GM23248 (cell line): ENCODE measurements around the gene JMY. TPM values are rescaled to one million over a fixed set of nuclear protein-coding genes. Genes with fewer than 3 reads are reported as not detected.

ENCODE experiments used
- DNase-seq: peaks from one replicate; pipeline ENCODE4 v3.0.0-alpha.2; 2015
- H2AFZ ChIP-seq: fragments of 200-600 bp; sonication (generic); 2 replicates; pipeline ENCODE4 v1.6.1; 2016; ENCODE audit warnings: antibody characterized with exemption
- H3F3A ChIP-seq: fragments of 200-600 bp; sonication (generic); 2 replicates; pipeline ENCODE4 v1.6.1; 2016; ENCODE audit warnings: mild to moderate bottlenecking, antibody characterized with exemption, mixed run types; ENCODE audit not compliant: insufficient read depth
- H3K27ac ChIP-seq: fragments of 200-600 bp; sonication (generic); 2 replicates; pipeline ENCODE4 v1.5.1; 2016; ENCODE audit warnings: mild to moderate bottlenecking
- H3K27me3 ChIP-seq: fragments of 200-600 bp; sonication (generic); replicated peaks from 2 replicates; pipeline ENCODE4 v1.6.1; 2016; ENCODE audit warnings: mild to moderate bottlenecking; ENCODE audit not compliant: insufficient read depth
- H3K36me3 ChIP-seq: fragments of 200-600 bp; sonication (generic); 2 replicates; pipeline ENCODE4 v1.6.1; 2016; ENCODE audit warnings: low read depth, mild to moderate bottlenecking
- H3K4me1 ChIP-seq: fragments of 200-600 bp; sonication (generic); 2 replicates; pipeline ENCODE4 v1.6.1; 2016; ENCODE audit warnings: mild to moderate bottlenecking; ENCODE audit not compliant: insufficient read depth
- H3K4me2 ChIP-seq: fragments of 200-600 bp; sonication (generic); one replicate; pipeline ENCODE4 v1.6.1; 2016; ENCODE audit warnings: mild to moderate bottlenecking; ENCODE audit not compliant: unreplicated experiment
- H3K4me3 ChIP-seq: fragments of 200-600 bp; sonication (generic); 2 replicates; pipeline ENCODE4 v1.5.1; 2016; ENCODE audit warnings: mild to moderate bottlenecking
- H3K79me2 ChIP-seq: fragments of 200-600 bp; sonication (generic); 2 replicates; pipeline ENCODE4 v1.6.1; 2016; ENCODE audit warnings: mild to moderate bottlenecking; ENCODE audit not compliant: insufficient read depth
- H3K9ac ChIP-seq: fragments of 200-600 bp; sonication (generic); 2 replicates; pipeline ENCODE4 v1.6.1; 2016; ENCODE audit warnings: mild to moderate bottlenecking
- H3K9me2 ChIP-seq: fragments of 200-600 bp; sonication (generic); 2 replicates; pipeline ENCODE4 v1.6.1; 2016; ENCODE audit warnings: mixed run types, mild to moderate bottlenecking, moderate library complexity; ENCODE audit not compliant: insufficient read depth
- H3K9me3 ChIP-seq: fragments of 200-600 bp; sonication (generic); one replicate; pipeline ENCODE4 v1.6.1; 2017; ENCODE audit warnings: low read depth
- H4K20me1 ChIP-seq: fragments of 200-600 bp; sonication (generic); 2 replicates; pipeline ENCODE4 v1.6.0; 2016; ENCODE audit not compliant: insufficient read depth
- EZH2 ChIP-seq: fragments of 200-600 bp; sonication (generic); IDR thresholded peaks from 2 replicates; pipeline ENCODE4 v1.6.1; 2018; ENCODE audit warnings: antibody characterized with exemption, mild to moderate bottlenecking; ENCODE audit not compliant: insufficient read depth, poor library complexity, severe bottlenecking
- EZH2phosphoT487 ChIP-seq: fragments of 200-600 bp; sonication (generic); IDR thresholded peaks from 2 replicates; pipeline ENCODE4 v1.6.1; 2018; ENCODE audit warnings: antibody characterized with exemption, moderate library complexity, mild to moderate bottlenecking, low read depth; ENCODE audit not compliant: insufficient read depth
- WGBS, 2 experiments: methylation state at CpG; one replicate each; pipeline ENCODE4 v1.1.6; 2015 to 2017; ENCODE audit warnings: low lambda C conversion rate in 2 of 2, low coverage in 1 of 2; ENCODE audit errors: missing lambda C conversion rate in 2 of 2; 5-methylcytosine and 5-hydroxymethylcytosine counted together
- in situ Hi-C: fragments of 300-500 bp; cut with MboI; formaldehyde crosslinking; loops from 2 replicates; pipeline ENCODE4 v1.15.0; 2020
- polyA plus RNA-seq: library from polyadenylated mRNA; unstranded; fragments of >200 nt; fragmentation: Nextera tagmentation; extraction: Ambion mirVana; gene quantifications from 2 replicates; pipeline ENCODE4 v1.2.1, GENCODE V29; 2016
- total RNA-seq: library from RNA; depleted of rRNA; stranded (reverse); fragments of >200 nt; shearing (Covaris generic); gene quantifications from 2 replicates; pipeline ENCODE4 v1.2.3, GENCODE V29; 2014

Gene JMY
- total and polyA plus RNA-seq, 2 experiments from 2014 or later: 3.4 to 12.2 TPM

- H3K9me3 ChIP-seq: no peaks in the 10 kb centered on the region
- in situ Hi-C loops: loop anchor here (25.0 kb wide), 1 partner anchor 193 kb away; no protein-coding TSS in a partner anchor
- no peak overlapping the region for H3K9ac ChIP-seq
- H3K27ac ChIP-seq: no peak overlapping the region
- peaks cover 51% of the 10 kb centered on the region for H3K79me2 ChIP-seq
- H3K27me3 ChIP-seq: no peaks in the 10 kb centered on the region
- H3K4me2 ChIP-seq: no peak overlapping the region
- DNase-seq: no peak
- TF ChIP-seq EZH2phosphoT487: no peak
- TF ChIP-seq EZH2: no peak
- no peak overlapping the region for H2AFZ ChIP-seq
- WGBS, 2 experiments: 83 to 88% methylated on average over 3 of the region's 3 CpGs
- H3K4me1 ChIP-seq: no peaks in the 10 kb centered on the region
- H4K20me1 ChIP-seq: no peaks in the 10 kb centered on the region
- H3F3A ChIP-seq: no peaks in the 10 kb centered on the region
- no peak overlapping the region for H3K4me3 ChIP-seq
- no peaks in the 10 kb centered on the region for H3K9me2 ChIP-seq
- no peaks in the 10 kb centered on the region for H3K36me3 ChIP-seq
Measured at GRCh38 chr5:79269733-79270166, 33.8 kb downstream of the JMY start.

- Histone ChIP-seq H2AFZ (no peak overlapping the region), H3K4me1 (peaks cover 9% of the 10 kb centered on the region), H3K4me2 (no peak overlapping the region), H3K27ac (no peak overlapping the region), H3K79me2 (peaks cover 42% of the 10 kb centered on the region), H3K4me3 (no peak overlapping the region), H3K36me3 (no peaks in the 10 kb centered on the region), H3F3A (no peaks in the 10 kb centered on the region), H4K20me1 (no peaks in the 10 kb centered on the region; the same call in 1 of the 2 replicates), H3K27me3 (no peaks in the 10 kb centered on the region), H3K9me3 (no peaks in the 10 kb centered on the region), H3K9ac (no peak overlapping the region), H3K9me2 (no peaks in the 10 kb centered on the region)
- in situ Hi-C loops: loop anchor here (25.0 kb wide), 1 partner anchor 189 kb away; no protein-coding TSS in a partner anchor
- TF ChIP-seq EZH2phosphoT487: no peak
- no peak for TF ChIP-seq EZH2
- 93 to 97% methylated on average over 4 of the region's 4 CpGs for WGBS, 2 experiments
- no peak for DNase-seq
Measured at GRCh38 chr5:79273341-79273740, 37.4 kb downstream of the JMY start.

- H3K36me3 ChIP-seq: peaks cover 4% of the 10 kb centered on the region; the same call in 1 of the 2 replicates
- H3K79me2 ChIP-seq: no peaks in the 10 kb centered on the region
- H3F3A ChIP-seq: no peaks in the 10 kb centered on the region
- no peaks in the 10 kb centered on the region for H3K9me2 ChIP-seq
- WGBS, 2 experiments: 83 to 86% methylated on average over 3 of the region's 3 CpGs
- no peak overlapping the region for H3K27ac ChIP-seq
- H3K4me1 ChIP-seq: no peaks in the 10 kb centered on the region
- H3K27me3 ChIP-seq: no peaks in the 10 kb centered on the region
- no peaks in the 10 kb centered on the region for H3K9me3 ChIP-seq
- no peak overlapping the region for H3K9ac ChIP-seq
- TF ChIP-seq EZH2: no peak
- TF ChIP-seq EZH2phosphoT487: no peak
- H3K4me3 ChIP-seq: no peak overlapping the region
- H2AFZ ChIP-seq: no peak overlapping the region
- peak; percentile 4 for DNase-seq
- in situ Hi-C loops: no loop called here
- H3K4me2 ChIP-seq: no peak overlapping the region
- H4K20me1 ChIP-seq: no peaks in the 10 kb centered on the region
Measured at GRCh38 chr5:79284846-79285245, 48.9 kb downstream of the JMY start.

- Histone ChIP-seq H3K4me2 (no peak overlapping the region), H3K27ac (no peak overlapping the region), H3K79me2 (no peaks in the 10 kb centered on the region), H3K9ac (no peak overlapping the region), H3K4me1 (no peaks in the 10 kb centered on the region), H3K9me3 (no peaks in the 10 kb centered on the region), H3K27me3 (no peaks in the 10 kb centered on the region), H3K36me3 (peaks cover 4% of the 10 kb centered on the region), H3K4me3 (no peak overlapping the region), H3K9me2 (no peaks in the 10 kb centered on the region), H2AFZ (no peak overlapping the region), H4K20me1 (no peaks in the 10 kb centered on the region), H3F3A (no peaks in the 10 kb centered on the region)
- in situ Hi-C loops: no loop called here
- TF ChIP-seq EZH2 (no peak), EZH2phosphoT487 (no peak)
- DNase-seq: no peak
- WGBS, 2 experiments: 99 to 100% methylated on average over 2 to 3 of the region's 3 CpGs
Measured at GRCh38 chr5:79285285-79285684, 49.4 kb downstream of the JMY start.

- no peak overlapping the region for H3K4me3 ChIP-seq
- H3K27me3 ChIP-seq: no peaks in the 10 kb centered on the region
- no peak overlapping the region for H3K4me2 ChIP-seq
- H3K9ac ChIP-seq: no peak overlapping the region
- no peak overlapping the region for H3K27ac ChIP-seq
- DNase-seq: no peak
- 93% methylated on average over 7 of the region's 7 CpGs for WGBS, 2 experiments
- H3K4me1 ChIP-seq: no peaks in the 10 kb centered on the region
- no peaks in the 10 kb centered on the region for H4K20me1 ChIP-seq
- H2AFZ ChIP-seq: no peak overlapping the region
- no peaks in the 10 kb centered on the region for H3K79me2 ChIP-seq
- in situ Hi-C loops: no loop called here
- no peaks in the 10 kb centered on the region for H3F3A ChIP-seq
- no peak for TF ChIP-seq EZH2
- no peak for TF ChIP-seq EZH2phosphoT487
- H3K9me2 ChIP-seq: no peaks in the 10 kb centered on the region
- H3K9me3 ChIP-seq: no peaks in the 10 kb centered on the region
- H3K36me3 ChIP-seq: peaks cover 4% of the 10 kb centered on the region
Measured at GRCh38 chr5:79285833-79286232, 49.9 kb downstream of the JMY start.
